GM23248 (cell line): ENCODE measurements around the gene PNMA6E. TPM values are rescaled to one million over a fixed set of nuclear protein-coding genes. Genes with fewer than 3 reads are reported as not detected.

Experiments
- DNase-seq: peaks from one replicate; pipeline ENCODE4 v3.0.0-alpha.2; 2015
- H2AFZ ChIP-seq: fragments of 200-600 bp; sonication (generic); 2 replicates; pipeline ENCODE4 v1.6.1; 2016; ENCODE audit warnings: antibody characterized with exemption
- H3F3A ChIP-seq: fragments of 200-600 bp; sonication (generic); 2 replicates; pipeline ENCODE4 v1.6.1; 2016; ENCODE audit warnings: mild to moderate bottlenecking, antibody characterized with exemption, mixed run types; ENCODE audit not compliant: insufficient read depth
- H3K27ac ChIP-seq: fragments of 200-600 bp; sonication (generic); 2 replicates; pipeline ENCODE4 v1.5.1; 2016; ENCODE audit warnings: mild to moderate bottlenecking
- H3K27me3 ChIP-seq: fragments of 200-600 bp; sonication (generic); replicated peaks from 2 replicates; pipeline ENCODE4 v1.6.1; 2016; ENCODE audit warnings: mild to moderate bottlenecking; ENCODE audit not compliant: insufficient read depth
- H3K36me3 ChIP-seq: fragments of 200-600 bp; sonication (generic); 2 replicates; pipeline ENCODE4 v1.6.1; 2016; ENCODE audit warnings: low read depth, mild to moderate bottlenecking
- H3K4me1 ChIP-seq: fragments of 200-600 bp; sonication (generic); 2 replicates; pipeline ENCODE4 v1.6.1; 2016; ENCODE audit warnings: mild to moderate bottlenecking; ENCODE audit not compliant: insufficient read depth
- H3K4me2 ChIP-seq: fragments of 200-600 bp; sonication (generic); one replicate; pipeline ENCODE4 v1.6.1; 2016; ENCODE audit warnings: mild to moderate bottlenecking; ENCODE audit not compliant: unreplicated experiment
- H3K4me3 ChIP-seq: fragments of 200-600 bp; sonication (generic); 2 replicates; pipeline ENCODE4 v1.5.1; 2016; ENCODE audit warnings: mild to moderate bottlenecking
- H3K79me2 ChIP-seq: fragments of 200-600 bp; sonication (generic); 2 replicates; pipeline ENCODE4 v1.6.1; 2016; ENCODE audit warnings: mild to moderate bottlenecking; ENCODE audit not compliant: insufficient read depth
- H3K9ac ChIP-seq: fragments of 200-600 bp; sonication (generic); 2 replicates; pipeline ENCODE4 v1.6.1; 2016; ENCODE audit warnings: mild to moderate bottlenecking
- H3K9me2 ChIP-seq: fragments of 200-600 bp; sonication (generic); 2 replicates; pipeline ENCODE4 v1.6.1; 2016; ENCODE audit warnings: mixed run types, mild to moderate bottlenecking, moderate library complexity; ENCODE audit not compliant: insufficient read depth
- H3K9me3 ChIP-seq: fragments of 200-600 bp; sonication (generic); one replicate; pipeline ENCODE4 v1.6.1; 2017; ENCODE audit warnings: low read depth
- H4K20me1 ChIP-seq: fragments of 200-600 bp; sonication (generic); 2 replicates; pipeline ENCODE4 v1.6.0; 2016; ENCODE audit not compliant: insufficient read depth
- EZH2 ChIP-seq: fragments of 200-600 bp; sonication (generic); IDR thresholded peaks from 2 replicates; pipeline ENCODE4 v1.6.1; 2018; ENCODE audit warnings: antibody characterized with exemption, mild to moderate bottlenecking; ENCODE audit not compliant: insufficient read depth, poor library complexity, severe bottlenecking
- EZH2phosphoT487 ChIP-seq: fragments of 200-600 bp; sonication (generic); IDR thresholded peaks from 2 replicates; pipeline ENCODE4 v1.6.1; 2018; ENCODE audit warnings: antibody characterized with exemption, moderate library complexity, mild to moderate bottlenecking, low read depth; ENCODE audit not compliant: insufficient read depth
- WGBS, 2 experiments: methylation state at CpG; one replicate each; pipeline ENCODE4 v1.1.6; 2015 to 2017; ENCODE audit warnings: low lambda C conversion rate in 2 of 2, low coverage in 1 of 2; ENCODE audit errors: missing lambda C conversion rate in 2 of 2; 5-methylcytosine and 5-hydroxymethylcytosine counted together
- in situ Hi-C: fragments of 300-500 bp; cut with MboI; formaldehyde crosslinking; loops from 2 replicates; pipeline ENCODE4 v1.15.0; 2020
- polyA plus RNA-seq: library from polyadenylated mRNA; unstranded; fragments of >200 nt; fragmentation: Nextera tagmentation; extraction: Ambion mirVana; gene quantifications from 2 replicates; pipeline ENCODE4 v1.2.1, GENCODE V29; 2016
- total RNA-seq: library from RNA; depleted of rRNA; stranded (reverse); fragments of >200 nt; shearing (Covaris generic); gene quantifications from 2 replicates; pipeline ENCODE4 v1.2.3, GENCODE V29; 2014

The PNMA6E gene
- total and polyA plus RNA-seq, 2 experiments from 2014 or later, result not detected

GRCh38 chrX:153379971-153380581, 21.1 kb downstream of the PNMA6E start:
- in situ Hi-C loops, result no loop called here
- no peak overlapping the region for H3K4me3 ChIP-seq
- H2AFZ ChIP-seq, result no peak overlapping the region
- H3K4me2 ChIP-seq, result no peak overlapping the region
- H3K9me3 ChIP-seq, result no peaks in the 10 kb centered on the region
- DNase-seq, result no peak
- H3K9me2 ChIP-seq, result no peaks in the 10 kb centered on the region
- H3K36me3 ChIP-seq, result no peaks in the 10 kb centered on the region
- H3K4me1 ChIP-seq, result peaks cover 3% of the 10 kb centered on the region
- no peak overlapping the region for H3K27ac ChIP-seq
- 79 to 81% methylated on average over 9 to 11 of the region's 13 CpGs for WGBS, 2 experiments
- no peaks in the 10 kb centered on the region for H3K27me3 ChIP-seq
- H4K20me1 ChIP-seq, result no peaks in the 10 kb centered on the region
- TF ChIP-seq EZH2 (no peak), EZH2phosphoT487 (no peak)
- no peak overlapping the region for H3K9ac ChIP-seq
- no peaks in the 10 kb centered on the region for H3K79me2 ChIP-seq
- no peaks in the 10 kb centered on the region for H3F3A ChIP-seq

- Histone ChIP-seq H3K79me2 (no peaks in the 10 kb centered on the region), H3K4me2 (no peak overlapping the region), H3K4me3 (no peak overlapping the region), H3K9ac (no peak overlapping the region), H3K9me3 (no peaks in the 10 kb centered on the region), H3K4me1 (peaks cover 3% of the 10 kb centered on the region), H3K9me2 (no peaks in the 10 kb centered on the region), H3K27ac (no peak overlapping the region), H4K20me1 (no peaks in the 10 kb centered on the region), H3F3A (no peaks in the 10 kb centered on the region), H2AFZ (no peak overlapping the region), H3K27me3 (no peaks in the 10 kb centered on the region), H3K36me3 (no peaks in the 10 kb centered on the region)
- in situ Hi-C loops, result no loop called here
- TF ChIP-seq EZH2phosphoT487 (no peak), EZH2 (no peak)
- no peak for DNase-seq
- WGBS, 2 experiments, result 79 to 97% methylated on average over 6 to 9 of the region's 9 CpGs
These were observed 21.6 kb downstream of the PNMA6E start for GRCh38 chrX:153379508-153379907.

- H3K4me3 ChIP-seq, result no peak overlapping the region
- H3K79me2 ChIP-seq, result no peaks in the 10 kb centered on the region
- no peaks in the 10 kb centered on the region for H3K27me3 ChIP-seq
- no peak overlapping the region for H3K4me2 ChIP-seq
- no peaks in the 10 kb centered on the region for H3K9me2 ChIP-seq
- DNase-seq, result no peak
- H3K36me3 ChIP-seq, result no peaks in the 10 kb centered on the region
- H3F3A ChIP-seq, result no peaks in the 10 kb centered on the region
- no peak overlapping the region for H2AFZ ChIP-seq
- peaks cover 3% of the 10 kb centered on the region for H3K4me1 ChIP-seq
- H3K27ac ChIP-seq, result no peak overlapping the region
- H3K9ac ChIP-seq, result no peak overlapping the region
- TF ChIP-seq EZH2phosphoT487 (no peak), EZH2 (no peak)
- no peaks in the 10 kb centered on the region for H3K9me3 ChIP-seq
- H4K20me1 ChIP-seq, result no peaks in the 10 kb centered on the region
- in situ Hi-C loops, result no loop called here
- WGBS, 2 experiments, result 90 to 95% methylated on average over 2 to 4 of the region's 4 CpGs
These were observed 22.5 kb downstream of the PNMA6E start for GRCh38 chrX:153378607-153379006.

- 53 to 54% methylated on average over 3 of the region's 3 CpGs for WGBS, 2 experiments
- no peak overlapping the region for H3K4me2 ChIP-seq
- no peak overlapping the region for H3K27ac ChIP-seq
- DNase-seq, result no peak
- H2AFZ ChIP-seq, result no peak overlapping the region
- H3K9ac ChIP-seq, result no peak overlapping the region
- H3K36me3 ChIP-seq, result no peaks in the 10 kb centered on the region
- no peaks in the 10 kb centered on the region for H3K27me3 ChIP-seq
- H3K9me3 ChIP-seq, result no peaks in the 10 kb centered on the region
- no peaks in the 10 kb centered on the region for H3F3A ChIP-seq
- in situ Hi-C loops, result no loop called here
- TF ChIP-seq EZH2, result no peak
- no peak for TF ChIP-seq EZH2phosphoT487
- no peaks in the 10 kb centered on the region for H3K79me2 ChIP-seq
- H3K4me3 ChIP-seq, result no peak overlapping the region
- H3K9me2 ChIP-seq, result no peaks in the 10 kb centered on the region
- H4K20me1 ChIP-seq, result no peaks in the 10 kb centered on the region
- H3K4me1 ChIP-seq, result peaks cover 3% of the 10 kb centered on the region
These were observed 23.4 kb downstream of the PNMA6E start for GRCh38 chrX:153377727-153378126.
